Activated T-cell treated with anti-CD3 and anti-CD28 coated beads, Interleukin-2, amount 50 U/mL, for 72 hours (primary cell): ENCODE data around the gene EPHB1. TPM values are rescaled to one million over a fixed set of nuclear protein-coding genes. Genes with fewer than 3 reads are reported as not detected.

Experiments used
- total RNA-seq, 2 donors: library from RNA; stranded (reverse); gene quantifications; one replicate each; pipeline ENCODE4 v1.2.3, GENCODE V29; 2022

EPHB1 gene
- total RNA-seq, 2 donors from 2014 or later, result 0.43 to 1.3 TPM

Other genes starting within 250 kb of the EPHB1 start
- gene KY, start 144.2 kb upstream of the EPHB1 start, total RNA-seq, result not detected